HepG2 (cell line): ENCODE results near the gene SHLD3. TPM values are rescaled to one million over a fixed set of nuclear protein-coding genes. Genes with fewer than 3 reads are reported as not detected.

ENCODE experiments used
- ARID5B ChIP-seq: IDR thresholded peaks from 2 replicates; pipeline ENCODE4 v1.4.0; 2020; ENCODE audit warnings: mild to moderate bottlenecking, missing genetic modification reagents
- BRF2 ChIP-seq: sonication (generic); formaldehyde crosslinking; IDR thresholded peaks from 2 replicates; pipeline ENCODE4 v1.8.1; 2022; ENCODE audit warnings: mild to moderate bottlenecking, missing genetic modification reagents
- FOXP1 ChIP-seq, 2 experiments: fragments of 450-650 bp in 1 of 2; IDR thresholded peaks; 2 replicates each; pipeline ENCODE4 v1.6.1; 2017 to 2018; ENCODE audit warnings: antibody characterized with exemption in 1 of 2
- GRHL1 ChIP-seq: sonication (generic); formaldehyde crosslinking; conservative IDR thresholded peaks from 2 replicates; pipeline ENCODE4 v1.8.0; 2022; ENCODE audit warnings: missing genetic modification reagents
- HDAC1 ChIP-seq: sonication (generic); formaldehyde crosslinking; IDR thresholded peaks from 2 replicates; pipeline ENCODE4 v1.5.1; 2020; ENCODE audit warnings: mild to moderate bottlenecking, missing genetic modification reagents
- IRX3 ChIP-seq: sonication (generic); formaldehyde crosslinking; IDR thresholded peaks from 2 replicates; pipeline ENCODE4 v1.8.1; 2023; ENCODE audit warnings: mild to moderate bottlenecking, low read depth, missing genetic modification reagents, borderline replicate concordance
- ISL2 ChIP-seq: sonication (generic); formaldehyde crosslinking; IDR thresholded peaks from 2 replicates; pipeline ENCODE4 v1.5.0; 2020; ENCODE audit warnings: missing genetic modification reagents
- KDM5B ChIP-seq: sonication (generic); formaldehyde crosslinking; IDR thresholded peaks from 2 replicates; pipeline ENCODE4 v1.4.0; 2020; ENCODE audit warnings: missing genetic modification reagents, mild to moderate bottlenecking, borderline replicate concordance
- MED1 ChIP-seq: sonication (generic); formaldehyde crosslinking; IDR thresholded peaks from 2 replicates; pipeline ENCODE4 v1.4.0; 2020; ENCODE audit warnings: missing genetic modification reagents
- MED13 ChIP-seq: sonication (generic); formaldehyde crosslinking; IDR thresholded peaks from 2 replicates; pipeline ENCODE4 v1.5.0; 2020; ENCODE audit warnings: missing genetic modification reagents
- NPAS2 ChIP-seq: sonication (generic); formaldehyde crosslinking; IDR thresholded peaks from 2 replicates; pipeline ENCODE4 v1.8.0; 2022; ENCODE audit warnings: mild to moderate bottlenecking, missing genetic modification reagents, borderline replicate concordance
- SOX13 ChIP-seq, 3 experiments: fragments of 450-650 bp in 1 of 3; sonication (generic) in 1 of 3; formaldehyde crosslinking in 1 of 3; IDR thresholded peaks in 2 of 3; conservative IDR thresholded peaks in 1 of 3; 2 replicates each; pipeline versions ENCODE4 v1.5.0 to v1.6.1; 2016 to 2020; ENCODE audit warnings: antibody characterized with exemption in 1 of 3, mild to moderate bottlenecking in 1 of 3, missing compliant biosample characterization in 1 of 3, missing genetic modification reagents in 1 of 3, moderate library complexity in 1 of 3
- SRSF4 ChIP-seq: fragments of 200-400 bp; formaldehyde crosslinking; IDR thresholded peaks from one replicate; pipeline ENCODE4 v1.6.1; 2018; ENCODE audit warnings: mild to moderate bottlenecking, low read depth, low read length, moderate library complexity; ENCODE audit not compliant: poor library complexity, severe bottlenecking
- SSRP1 ChIP-seq: IDR thresholded peaks from 2 replicates; pipeline ENCODE4 v1.6.1; 2016; ENCODE audit warnings: control low read depth
- TBX3 ChIP-seq: fragments of 450-650 bp; IDR thresholded peaks from 2 replicates; pipeline ENCODE4 v1.6.1; 2017; ENCODE audit warnings: antibody characterized with exemption, mild to moderate bottlenecking, inconsistent platforms, borderline replicate concordance
- ZNF558 ChIP-seq: sonication (generic); formaldehyde crosslinking; IDR thresholded peaks from 2 replicates; pipeline ENCODE4 v1.9.0; 2022; ENCODE audit warnings: mild to moderate bottlenecking, missing genetic modification reagents, borderline replicate concordance
- ZNF652 ChIP-seq: IDR thresholded peaks from 2 replicates; pipeline ENCODE4 v1.6.1; 2016; ENCODE audit warnings: low read depth, borderline replicate concordance
- polyA plus RNA-seq, 8 experiments: library from polyadenylated mRNA; depleted of rRNA in 3 of 8; stranded (reverse) in 7 of 8; unstranded in 1 of 8; fragments of >200 nt; fragmentation: Illumina TruSeq in 4 of 8; extraction: Trizol in 4 of 8; gene quantifications; 2 replicates each; pipeline versions ENCODE4 v1.2.1 to v1.2.3, GENCODE V29; 2011 to 2016; ENCODE audit warnings: low read depth in 4 of 8, missing spikeins in 1 of 8, mixed read lengths in 1 of 8; ENCODE audit not compliant: insufficient read depth in 1 of 8
- total RNA-seq, 5 experiments: library from RNA; depleted of rRNA; stranded (reverse); fragments of >200 nt; fragmentation: Illumina TruSeq; extraction: Trizol; gene quantifications; 2 replicates each; pipeline ENCODE4 v1.2.3, GENCODE V29; 2016; ENCODE audit warnings: low read depth in 1 of 5
- TF ChIP-seq, protein P1 (sequence below): sonication (generic); formaldehyde crosslinking; IDR thresholded peaks from 2 replicates; pipeline ENCODE4 v1.5.1; 2020; ENCODE audit warnings: mild to moderate bottlenecking, missing genetic modification reagents, moderate library complexity

The SHLD3 gene
- total and polyA plus RNA-seq, 2 of the 13 experiments (the other 11 are each of a cell fraction or from before 2014, with no cell fraction given): 3.6 to 6.8 TPM

DNA sequence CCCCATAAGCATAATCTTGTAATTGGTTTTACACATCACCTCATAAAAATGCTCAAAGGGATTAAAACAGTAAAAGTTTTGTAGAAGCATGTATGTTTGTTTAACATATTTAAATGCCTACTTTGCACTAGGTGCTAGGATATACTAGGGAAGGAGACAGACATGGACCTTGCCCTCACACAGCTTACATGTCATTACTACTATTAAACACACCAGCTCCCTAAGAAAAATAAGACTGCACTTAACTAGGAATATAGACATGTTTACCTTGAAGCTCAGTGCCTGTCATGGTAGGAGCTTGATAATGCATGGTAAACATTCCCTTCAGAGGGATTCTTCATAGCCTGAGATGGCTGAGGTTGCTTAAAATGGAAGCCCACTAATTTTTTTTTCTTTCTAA, 6.2 kb downstream of the SHLD3 start (continued):
- TF ChIP-seq GRHL1 (CRISPR knock-in tag) (no peak), IRX3 (CRISPR knock-in tag) (no peak), SSRP1 (CRISPR knock-in tag) (no peak), SOX13 (IDR thresholded peaks at IDR 0.05) (no peak), SOX13 (CRISPR knock-in tag; conservative IDR thresholded peaks at IDR 0.05 in 1 of 2, IDR thresholded peaks at IDR 0.05 in 1 of 2) (peak in 1 of 2 experiments; percentile 23; a peak in 1 of 4 replicates), NPAS2 (CRISPR knock-in tag) (no peak), ZNF558 (CRISPR knock-in tag) (no peak), FOXP1 (IDR thresholded peaks at IDR 0.05) (no peak), FOXP1 (CRISPR knock-in tag; IDR thresholded peaks at IDR 0.05) (0 out of 2 replicates have a peak, but pooled peaks have one; percentile 37), ZNF652 (CRISPR knock-in tag) (no peak), HDAC1 (CRISPR knock-in tag) (no peak), SRSF4 (no peak), ISL2 (0 out of 2 replicates have a peak, but pooled peaks have one; percentile 34), TBX3 (no peak), ARID5B (peak; percentile 52), BRF2 (CRISPR knock-in tag) (no peak), MED1 (CRISPR knock-in tag) (0 out of 2 replicates have a peak, but pooled peaks have one; percentile 22), KDM5B (CRISPR knock-in tag) (no peak), MED13 (no peak)
- TF ChIP-seq, protein P1, sequence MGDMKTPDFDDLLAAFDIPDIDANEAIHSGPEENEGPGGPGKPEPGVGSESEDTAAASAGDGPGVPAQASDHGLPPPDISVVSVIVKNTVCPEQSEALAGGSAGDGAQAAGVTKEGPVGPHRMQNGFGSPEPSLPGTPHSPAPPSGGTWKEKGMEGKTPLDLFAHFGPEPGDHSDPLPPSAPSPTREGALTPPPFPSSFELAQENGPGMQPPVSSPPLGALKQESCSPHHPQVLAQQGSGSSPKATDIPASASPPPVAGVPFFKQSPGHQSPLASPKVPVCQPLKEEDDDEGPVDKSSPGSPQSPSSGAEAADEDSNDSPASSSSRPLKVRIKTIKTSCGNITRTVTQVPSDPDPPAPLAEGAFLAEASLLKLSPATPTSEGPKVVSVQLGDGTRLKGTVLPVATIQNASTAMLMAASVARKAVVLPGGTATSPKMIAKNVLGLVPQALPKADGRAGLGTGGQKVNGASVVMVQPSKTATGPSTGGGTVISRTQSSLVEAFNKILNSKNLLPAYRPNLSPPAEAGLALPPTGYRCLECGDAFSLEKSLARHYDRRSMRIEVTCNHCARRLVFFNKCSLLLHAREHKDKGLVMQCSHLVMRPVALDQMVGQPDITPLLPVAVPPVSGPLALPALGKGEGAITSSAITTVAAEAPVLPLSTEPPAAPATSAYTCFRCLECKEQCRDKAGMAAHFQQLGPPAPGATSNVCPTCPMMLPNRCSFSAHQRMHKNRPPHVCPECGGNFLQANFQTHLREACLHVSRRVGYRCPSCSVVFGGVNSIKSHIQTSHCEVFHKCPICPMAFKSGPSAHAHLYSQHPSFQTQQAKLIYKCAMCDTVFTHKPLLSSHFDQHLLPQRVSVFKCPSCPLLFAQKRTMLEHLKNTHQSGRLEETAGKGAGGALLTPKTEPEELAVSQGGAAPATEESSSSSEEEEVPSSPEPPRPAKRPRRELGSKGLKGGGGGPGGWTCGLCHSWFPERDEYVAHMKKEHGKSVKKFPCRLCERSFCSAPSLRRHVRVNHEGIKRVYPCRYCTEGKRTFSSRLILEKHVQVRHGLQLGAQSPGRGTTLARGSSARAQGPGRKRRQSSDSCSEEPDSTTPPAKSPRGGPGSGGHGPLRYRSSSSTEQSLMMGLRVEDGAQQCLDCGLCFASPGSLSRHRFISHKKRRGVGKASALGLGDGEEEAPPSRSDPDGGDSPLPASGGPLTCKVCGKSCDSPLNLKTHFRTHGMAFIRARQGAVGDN (CRISPR knock-in tag): no peak
